Inferior parietal cortex (tissue), 1 donor: Measurements from ENCODE around the gene PRR36.
"Not testable (repeated sequence)": the region's sequence is repeated elsewhere in the genome, so short reads cannot be mapped to it uniquely, and the experiment has no call there.

Experiments used
- DNase-seq: peaks from one replicate; pipeline ENCODE4 v3.0.0-alpha.2; 2016; ENCODE audit errors: extremely low spot score

PRR36 gene

GRCh38 chr19:7899751-7900378, 25.7 kb upstream of the PRR36 start:
- no peak for DNase-seq

GRCh38 chr19:7898967-7899366, 24.8 kb upstream of the PRR36 start:
- no peak for DNase-seq

GRCh38 chr19:7897292-7897691, 23.1 kb upstream of the PRR36 start:
- no peak for DNase-seq

DNA sequence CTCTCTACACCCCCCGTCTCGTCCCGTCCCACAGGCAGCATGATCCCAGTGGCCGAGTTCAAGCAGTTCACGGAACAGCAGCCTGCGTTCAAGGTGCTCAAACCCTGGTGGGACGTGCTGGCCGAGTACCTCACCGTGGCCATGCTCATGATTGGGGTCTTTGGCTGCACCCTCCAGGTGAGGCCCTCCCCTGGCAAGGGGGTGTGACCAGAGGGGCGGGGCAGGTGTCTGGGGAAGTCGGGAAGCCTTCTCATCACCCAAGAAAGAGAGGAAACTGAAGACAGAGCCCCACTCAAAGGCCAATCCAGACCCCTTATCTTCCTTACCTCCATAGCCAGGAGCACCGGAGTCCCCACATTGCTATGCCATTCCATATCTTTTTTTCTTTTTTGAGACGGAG, 21.4 kb upstream of the PRR36 start:
- no peak for DNase-seq

GRCh38 chr19:7894612-7895309, 20.6 kb upstream of the PRR36 start:
- DNase-seq = no peak

- not testable (repeated sequence) for DNase-seq
Observed at GRCh38 chr19:7893362-7894101, 19.3 kb upstream of the PRR36 start.

DNA sequence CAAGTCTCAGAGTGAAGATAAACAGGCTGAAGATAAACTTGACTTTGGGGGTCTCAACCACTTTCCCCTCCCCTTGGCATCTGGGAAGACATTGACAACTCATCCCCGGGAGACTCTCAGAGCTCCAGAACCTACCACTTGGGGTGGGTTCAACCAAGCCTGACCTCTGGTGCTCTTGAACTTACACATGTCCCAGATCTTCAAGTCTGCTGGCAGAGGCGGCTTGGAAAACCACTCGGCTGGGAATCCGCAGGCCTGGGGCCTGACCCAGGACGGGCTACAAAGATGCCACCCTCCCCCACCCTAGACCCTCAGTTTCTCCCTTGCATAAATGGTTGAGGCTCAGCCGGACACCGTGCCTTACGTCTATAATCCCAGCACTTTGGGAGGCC, 14.6 kb upstream of the PRR36 start:
- no peak for DNase-seq

DNA sequence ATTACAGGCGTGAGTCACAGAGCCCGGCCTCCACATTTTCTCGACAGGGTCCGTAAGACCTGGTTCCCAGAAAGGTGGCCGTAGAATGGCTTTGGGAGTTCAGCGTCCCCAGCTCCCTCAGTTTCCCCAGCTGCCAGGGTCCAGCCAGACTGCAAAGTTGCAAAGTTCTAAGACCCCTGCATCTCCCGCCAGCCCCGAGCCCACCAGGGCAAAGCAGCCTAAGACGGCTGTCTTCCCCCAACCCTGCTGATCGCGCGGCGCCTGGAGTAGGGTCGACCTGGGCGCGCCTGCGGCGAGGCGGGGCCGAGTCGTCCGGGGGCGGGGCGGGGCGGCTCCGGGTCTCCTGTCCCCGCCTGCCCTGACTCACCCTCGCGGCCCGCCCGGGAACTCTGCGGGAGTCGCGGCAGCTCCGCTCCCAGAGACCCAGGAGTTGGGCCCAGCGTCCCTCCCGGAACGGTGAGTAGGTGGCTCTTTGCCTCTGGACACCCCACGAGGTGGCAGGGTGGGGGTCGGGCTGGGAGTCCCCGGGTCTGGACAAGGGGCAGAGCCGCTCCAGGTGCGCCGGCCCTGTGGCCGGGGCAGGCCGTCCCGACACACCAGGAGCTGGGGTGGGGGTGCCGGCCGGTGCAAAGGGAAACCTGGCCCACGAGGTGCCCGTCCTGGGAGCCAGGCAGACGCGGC, 14.1 kb upstream of the PRR36 start, which contains the start of gene LRRC8E:
LRRC8E (plus strand) TSS at position 366 of the 681 bp plus-strand sequence. CDS start 7,094 bp downstream, outside the sequence.
- no peak for DNase-seq

DNA sequence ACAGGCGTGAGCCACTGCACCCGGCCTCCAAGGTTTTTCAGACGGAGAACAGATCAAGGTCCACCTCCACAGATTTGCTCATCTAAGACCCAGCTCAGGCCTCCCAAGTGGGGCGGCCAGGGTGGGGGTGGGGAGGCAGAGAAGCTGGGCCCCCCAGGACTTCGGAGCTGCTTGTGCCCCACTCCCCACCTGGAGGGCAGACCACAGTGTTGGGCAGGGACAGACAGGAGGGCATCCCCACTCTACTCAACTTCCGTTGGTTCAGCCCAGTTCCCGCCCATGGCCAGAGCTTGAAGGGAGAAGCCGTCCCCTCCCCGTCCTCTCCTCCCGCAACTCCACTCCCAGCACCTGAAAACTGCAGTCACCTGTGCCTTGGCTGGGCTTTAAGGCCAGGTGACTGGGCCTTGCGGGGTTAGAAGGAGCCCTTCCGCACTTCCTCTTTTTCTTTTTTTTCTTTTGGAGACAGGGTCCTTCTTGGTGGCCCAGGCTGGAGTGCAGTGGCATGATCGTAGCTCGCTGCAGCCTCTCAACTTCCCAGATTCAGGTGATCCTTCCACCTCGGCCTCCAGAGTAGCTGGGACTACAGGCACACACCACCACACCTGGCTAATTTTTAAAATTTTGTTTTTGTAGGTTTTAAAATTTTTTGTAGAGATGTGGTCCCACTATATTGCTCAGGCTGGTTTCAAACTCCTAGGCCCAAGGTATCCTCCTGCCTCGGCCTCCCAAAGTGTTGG, 13.4 kb upstream of the PRR36 start:
- no peak for DNase-seq

DNA sequence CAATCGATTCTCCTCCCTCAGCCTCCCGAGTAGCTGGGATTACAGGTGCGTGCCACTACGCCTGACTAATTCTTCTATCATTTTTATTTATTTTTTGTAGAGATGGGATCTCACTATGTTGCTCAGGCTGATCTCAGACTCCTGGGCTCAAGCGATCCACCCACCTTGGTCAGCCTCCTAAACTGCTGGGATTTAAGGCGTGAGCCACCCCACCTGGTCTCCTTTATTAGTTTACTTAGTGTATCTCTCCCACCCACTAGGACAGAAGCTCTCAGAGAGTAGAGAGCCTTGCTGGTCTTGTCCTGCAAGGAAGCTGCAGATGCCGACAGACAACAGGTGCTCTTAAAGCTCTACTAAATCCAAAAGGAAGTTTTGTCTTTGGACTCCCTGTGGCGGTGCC, 11.6 kb upstream of the PRR36 start:
- DNase-seq = no peak

GRCh38 chr19:7883796-7884570, 9.8 kb upstream of the PRR36 start:
- no peak for DNase-seq

GRCh38 chr19:7883105-7883504, 8.9 kb upstream of the PRR36 start:
- DNase-seq = no peak

DNA sequence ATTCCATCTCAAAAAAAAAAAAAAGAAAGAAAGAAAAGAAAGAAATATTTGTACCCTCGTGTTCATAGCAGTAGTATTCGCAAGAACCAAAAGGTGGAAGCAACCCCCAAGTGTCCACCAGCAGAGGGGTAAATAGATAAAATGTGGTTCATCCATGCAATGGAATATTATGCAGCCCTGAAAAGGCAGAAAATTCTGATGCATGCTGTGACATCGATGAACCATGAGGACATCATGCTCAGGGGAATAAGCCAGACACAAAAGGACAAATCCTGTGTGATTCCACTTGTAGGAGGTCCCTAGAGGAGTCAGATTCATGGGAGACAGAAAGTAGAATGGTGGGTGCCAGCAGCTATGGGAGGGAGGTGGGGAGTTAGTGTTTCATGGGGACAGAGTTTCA, 7.7 kb upstream of the PRR36 start:
- DNase-seq = no peak

DNA sequence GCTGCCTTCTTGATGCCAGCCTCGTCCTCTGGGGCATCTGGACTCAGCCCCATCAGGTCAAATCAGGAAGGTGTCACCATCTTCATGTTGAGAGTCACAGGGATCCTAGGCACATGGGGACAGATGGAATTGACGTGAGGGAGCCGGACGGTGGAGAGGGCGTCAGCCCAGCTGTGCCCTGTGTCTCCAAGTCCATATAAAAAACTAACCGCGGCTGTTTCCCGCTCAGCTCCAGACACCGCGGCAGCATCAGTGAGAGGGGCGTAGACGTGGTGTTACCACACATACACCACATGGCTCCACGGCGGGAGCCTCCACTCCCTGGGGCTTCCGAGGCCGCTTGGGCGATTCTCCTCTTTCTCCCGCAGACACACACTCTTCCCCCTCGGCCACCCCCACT, 5.6 kb upstream of the PRR36 start:
- DNase-seq = no peak

DNA sequence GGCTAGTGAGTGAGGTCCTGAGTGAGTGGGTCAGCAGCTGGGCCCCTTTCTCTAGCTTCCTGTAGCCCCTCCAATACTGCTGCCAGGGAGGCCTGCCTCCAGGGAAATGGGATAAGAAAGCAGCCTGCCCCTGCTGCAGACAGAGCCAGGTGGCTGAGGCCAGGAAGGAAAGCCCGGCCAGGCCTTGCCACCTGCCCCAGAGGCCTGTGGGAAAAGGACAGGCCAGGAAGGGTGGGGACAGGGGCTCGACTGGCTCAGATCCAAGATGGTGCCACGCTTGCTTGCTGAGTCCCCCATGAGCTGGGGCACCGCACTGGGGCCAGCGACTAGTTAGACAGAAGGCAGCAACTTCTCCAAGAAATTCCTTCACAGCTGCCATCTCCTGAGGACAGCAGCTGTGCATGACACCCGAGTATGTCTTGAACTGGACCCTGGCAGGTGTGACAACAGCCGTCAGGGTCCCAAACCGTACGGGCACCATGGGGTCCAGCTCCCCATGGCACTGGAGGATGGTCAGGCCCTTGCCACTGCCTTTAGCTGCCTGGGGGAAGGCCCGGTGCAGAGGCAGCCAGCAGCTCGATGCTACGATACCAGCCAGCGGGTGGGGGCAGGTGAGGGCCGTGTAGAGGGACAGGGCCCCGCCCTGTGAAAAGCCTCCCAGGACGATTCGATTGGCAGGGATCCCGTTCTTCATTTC, 5.1 kb upstream of the PRR36 start:
- DNase-seq = no peak

GRCh38 chr19:7877249-7877836, 3.2 kb upstream of the PRR36 start:
- no peak for DNase-seq

DNA sequence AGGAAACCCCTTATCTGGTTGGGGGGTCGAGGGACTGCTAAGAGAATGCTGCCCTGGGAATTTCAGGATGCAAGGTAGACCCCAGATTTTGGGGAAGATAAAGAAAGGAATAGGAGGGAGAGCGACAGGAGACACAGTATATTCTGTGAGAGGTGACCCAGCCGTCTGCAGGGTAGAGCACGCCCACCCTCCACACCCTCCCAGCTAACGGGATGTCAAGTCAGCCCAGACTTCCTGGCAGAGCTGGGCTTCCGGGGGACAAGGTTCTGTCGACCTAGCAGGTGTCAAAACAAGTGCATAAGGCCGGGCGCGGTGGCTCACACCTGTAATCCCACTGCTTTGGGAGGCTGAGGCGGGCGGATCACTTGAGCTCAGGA, 695 bp upstream of the PRR36 start:
- no peak for DNase-seq

GRCh38 chr19:7873304-7874075, 700 bp downstream of the PRR36 start:
- DNase-seq = no peak
